ENCODE results near the gene GAL. TPM values are rescaled to one million over a fixed set of nuclear protein-coding genes. Genes with fewer than 3 reads are reported as not detected.

GAL gene
- total and polyA plus RNA-seq, 2 of the 13 experiments (the other 11 are each of a cell fraction or from before 2014, with no cell fraction given), result not detected

- TF ChIP-seq ZNF703 (CRISPR knock-in tag; IDR thresholded peaks at IDR 0.05; ENCODE audit: borderline replicate concordance) (no peak), RBFOX2 (IDR thresholded peaks at IDR 0.05; ENCODE audit: low read depth, low read length) (no peak), RBM22 (optimal IDR thresholded peaks at IDR 0.05; ENCODE audit: low read length) (no peak), ZNF263 (CRISPR knock-in tag; IDR thresholded peaks at IDR 0.05) (no peak), SP5 (CRISPR knock-in tag; IDR thresholded peaks at IDR 0.05; ENCODE audit: borderline replicate concordance, low read depth) (no peak), ZNF18 (CRISPR knock-in tag; IDR thresholded peaks at IDR 0.05; ENCODE audit: insufficient replicate concordance) (no peak), CEBPB (IDR thresholded peaks at IDR 0.05; ENCODE audit: borderline replicate concordance, low read depth, low read length) (no peak)
Measured at GRCh38 chr11:68661697-68662603, 22.4 kb upstream of the GAL start (continued).

GRCh38 chr11:68663482-68664010 lies 20.8 kb upstream of the GAL start:
- H3K79me2 ChIP-seq (ENCODE audit: insufficient read depth, low read length), result no peaks in the 10 kb centered on the region
- intact Hi-C loops (cut with micrococcal nuclease; ENCODE audit: unreplicated experiment), result no loop called here
- FAIRE-seq, result no peak
- no peak overlapping the region for H3K27ac ChIP-seq (ENCODE audit: extremely low read length, insufficient read depth, low read length)
- ChIA-PET POLR2A (no interaction called here), CTCF (ENCODE audit: low intra/inter-chr PET ratio, low total read pairs) (no interaction called here)
- in situ Hi-C loops (cut with HindIII; ENCODE audit: extremely low pct_ligation_motif_present, low pct_unique_long_range_greater_than_20kb), result no loop called here
- no peak for DNase-seq (ENCODE audit: low spot score)
- no peaks in the 10 kb centered on the region for H3K9me3 ChIP-seq (ENCODE audit: low read length)
- TF ChIP-seq MNT (IDR thresholded peaks at IDR 0.05) (peak; percentile 67), RELA (CRISPR knock-in tag; IDR thresholded peaks at IDR 0.05) (no peak)
- no peak overlapping the region for H3K9ac ChIP-seq (ENCODE audit: insufficient read depth, low read depth, low read length)
- H4K20me1 ChIP-seq (ENCODE audit: insufficient read depth, low read length), result no peaks in the 10 kb centered on the region
- H3K27me3 ChIP-seq (ENCODE audit: control insufficient read depth in 1 of 2, insufficient read depth in 2 of 2, low read length in 2 of 2), result peaks cover 9 to 57% of the 10 kb centered on the region in 2 experiments
- no peak for ATAC-seq
- whole genome bisulfite sequencing (ENCODE audit: low lambda C conversion rate), result 39% methylated on average over 18 of the region's 18 CpGs
- H3K36me3 ChIP-seq (replicated peaks in 1 of 2; ENCODE audit: control insufficient read depth in 1 of 2, insufficient read depth in 2 of 2, low read length in 2 of 2), result no peaks in the 10 kb centered on the region
- no peak overlapping the region for H2AFZ ChIP-seq (ENCODE audit: low read length)
- H3K4me1 ChIP-seq (ENCODE audit: insufficient read depth, low read length), result peaks cover 5% of the 10 kb centered on the region
- H3K4me3 ChIP-seq (replicated peaks in 1 of 3; ENCODE audit: insufficient read depth in 1 of 3, low read depth in 2 of 3, low read length in 3 of 3), result no peak overlapping the region
- no peak overlapping the region for H3K4me2 ChIP-seq (ENCODE audit: low read depth, low read length)
- no TSS peak for BruUV-seq (replicated peaks)
